ENCODE measurements around the gene GLT1D1. TPM values are rescaled to one million over a fixed set of nuclear protein-coding genes. Genes with fewer than 3 reads are reported as not detected.

GLT1D1 gene
- total and polyA plus RNA-seq, 2 of the 8 experiments (the other 6 are each of a cell fraction or from before 2014, with no cell fraction given), result 1.5 to 3.6 TPM

- Histone ChIP-seq H3K79me1 (ENCODE audit: low read depth, low read length) (no peaks in the 10 kb centered on the region), H3K23me2 (ENCODE audit: low read depth, low read length) (no peaks in the 10 kb centered on the region), H3K9ac (replicated peaks in 1 of 4; ENCODE audit: extremely low read depth in 1 of 4, low read depth in 3 of 4, low read length in 3 of 4) (no peak overlapping the region), H3K4me2 (ENCODE audit: insufficient read depth in 1 of 2, low read depth in 2 of 2, low read length in 2 of 2) (no peak overlapping the region), H4K5ac (ENCODE audit: insufficient read length, low read depth, low read length) (no peak overlapping the region), H3K79me2 (ENCODE audit: control insufficient read depth in 1 of 2, insufficient read depth in 2 of 2, low read length in 2 of 2) (no peaks in the 10 kb centered on the region), H2AK5ac (ENCODE audit: low read depth, low read length) (no peak overlapping the region), H3K4ac (replicated peaks; ENCODE audit: insufficient read length, low read depth, low read length) (no peak overlapping the region), H3K56ac (replicated peaks; ENCODE audit: insufficient read length, low read depth, low read length) (no peak overlapping the region), H3K27me3 (replicated peaks in 1 of 4; ENCODE audit: control insufficient read depth in 3 of 4, extremely low read depth in 1 of 4, insufficient read depth in 3 of 4, low read length in 3 of 4) (no peaks in the 10 kb centered on the region), H2BK12ac (ENCODE audit: low read depth, low read length) (no peak overlapping the region), H2BK20ac (ENCODE audit: low read length) (no peak overlapping the region), H2BK5ac (ENCODE audit: low read depth, low read length) (no peak overlapping the region), H3K4me3 (ENCODE audit: extremely low read depth in 1 of 4, insufficient read depth in 2 of 4, low read depth in 3 of 4, low read length in 4 of 4) (no peak overlapping the region), H4K91ac (replicated peaks; ENCODE audit: insufficient read length, low read length) (no peak overlapping the region), H4K20me1 (replicated peaks in 1 of 2; ENCODE audit: control insufficient read depth in 1 of 2, insufficient read depth in 2 of 2, low read length in 2 of 2) (no peaks in the 10 kb centered on the region), H4K8ac (ENCODE audit: extremely low read depth, insufficient read depth, low read length) (no peak overlapping the region), H3K18ac (ENCODE audit: extremely low read depth, low read length) (no peak overlapping the region), H2AFZ (ENCODE audit: low read length) (no peak overlapping the region), H2BK15ac (ENCODE audit: low read length) (no peak overlapping the region), H3K36me3 (ENCODE audit: control insufficient read depth in 2 of 4, insufficient read depth in 4 of 4, low read length in 3 of 4) (no peaks in the 10 kb centered on the region; a peak in 1 of 8 replicates), H3K9me3 (ENCODE audit: insufficient read depth in 2 of 2, low read depth in 1 of 2, low read length in 1 of 2) (no peaks in the 10 kb centered on the region), H2BK120ac (replicated peaks; ENCODE audit: low read depth, low read length) (no peak overlapping the region), H3K14ac (ENCODE audit: insufficient read length) (no peak overlapping the region), H3K27ac (ENCODE audit: low read depth, low read length) (no peak overlapping the region), H3K23ac (ENCODE audit: insufficient read length) (no peak overlapping the region), H3K4me1 (replicated peaks in 1 of 4; ENCODE audit: control insufficient read depth in 3 of 4, insufficient read depth in 4 of 4, low read length in 3 of 4) (no peaks in the 10 kb centered on the region)
- TF ChIP-seq CBX5 (IDR thresholded peaks at IDR 0.05; ENCODE audit: low read depth, low read length), result no peak
- TF ChIP-seq ASH2L (IDR thresholded peaks at IDR 0.05; ENCODE audit: low read length), result no peak
- TF ChIP-seq CEBPB (IDR thresholded peaks at IDR 0.05; ENCODE audit: low read depth, low read length), result no peak
- no peak for TF ChIP-seq GABPA (IDR thresholded peaks at IDR 0.05; ENCODE audit: borderline replicate concordance, insufficient read depth, low read length)
- no peak for TF ChIP-seq GTF2F1 (IDR thresholded peaks at IDR 0.05; ENCODE audit: borderline replicate concordance, low read depth, low read length)
- TF ChIP-seq TAF7 (optimal IDR thresholded peaks at IDR 0.05; ENCODE audit: borderline replicate concordance, low read depth, low read length), result no peak
- TF ChIP-seq SRF (IDR thresholded peaks at IDR 0.05; ENCODE audit: low read depth, low read length), result no peak
- DNase-seq (ENCODE audit: low read depth in 1 of 2, low spot score in 2 of 2) (no peak), FAIRE-seq (no peak)
- POLR2A ChIA-PET (ENCODE audit: partially characterized antibody), result no interaction called here
- CTCF ChIA-PET (ENCODE audit: partially characterized antibody), result interaction anchor here (0.5 to 0.7 kb wide), 3 partner anchors 9 to 200 kb away, joined by 3 to 4 read pairs (median 3); no protein-coding TSS in a partner anchor
- WGBS, 2 experiments (ENCODE audit: extremely low coverage in 1 of 2, insufficient coverage in 1 of 2, insufficient read length in 1 of 2, insufficient replicate concordance in 2 of 2, low coverage in 1 of 2, low lambda C conversion rate in 2 of 2, missing lambda C conversion rate in 1 of 2), result 93% methylated on average over 8 of the region's 8 CpGs; no CpG with 5 or more reads in 1 of the 2 experiments
Measured at GRCh38 chr12:128829861-128830504, 23.3 kb upstream of the GLT1D1 start.

All from H1 (cell line).